Smooth muscle cell (in vitro differentiated cells): ENCODE data around the gene ESRRB. TPM values are rescaled to one million over a fixed set of nuclear protein-coding genes. Genes with fewer than 3 reads are reported as not detected.

Experiments used
- DNase-seq: peaks from one replicate; lab custom pipeline; 2025; ENCODE audit not compliant: unreplicated experiment; lab: John Stamatoyannopoulos, UW
- H2AFZ ChIP-seq: fragments of 200-600 bp; sonication (generic); 2 replicates; pipeline ENCODE4 v1.6.0; 2016; ENCODE audit warnings: antibody characterized with exemption, low read depth, mild to moderate bottlenecking
- H3F3A ChIP-seq: fragments of 200-600 bp; sonication (generic); 2 replicates; pipeline ENCODE4 v1.6.0; 2017; ENCODE audit warnings: antibody characterized with exemption, low read depth
- H3K27ac ChIP-seq: fragments of 200-600 bp; sonication (generic); 2 replicates; pipeline ENCODE4 v1.5.1; 2016; ENCODE audit warnings: low read depth, mild to moderate bottlenecking
- H3K27me3 ChIP-seq: fragments of 200-600 bp; sonication (generic); 2 replicates; pipeline ENCODE4 v1.6.1; 2016; ENCODE audit warnings: low read depth, mild to moderate bottlenecking
- H3K36me3 ChIP-seq: fragments of 200-600 bp; sonication (generic); 2 replicates; pipeline ENCODE4 v1.5.1; 2016; ENCODE audit warnings: low read depth
- H3K4me1 ChIP-seq: fragments of 200-600 bp; sonication (generic); 2 replicates; pipeline ENCODE4 v1.5.1; 2016; ENCODE audit warnings: low read depth
- H3K4me2 ChIP-seq: fragments of 200-600 bp; sonication (generic); 2 replicates; pipeline ENCODE4 v1.6.0; 2016; ENCODE audit warnings: mild to moderate bottlenecking
- H3K4me3 ChIP-seq: fragments of 200-600 bp; sonication (generic); 2 replicates; pipeline ENCODE4 v1.5.1; 2016; ENCODE audit warnings: mild to moderate bottlenecking
- H3K79me2 ChIP-seq: fragments of 200-600 bp; sonication (generic); 2 replicates; pipeline ENCODE4 v1.6.0; 2016; ENCODE audit warnings: low read depth, mild to moderate bottlenecking
- H3K9ac ChIP-seq: fragments of 200-600 bp; sonication (generic); 2 replicates; pipeline ENCODE4 v1.6.0; 2016; ENCODE audit warnings: low read depth
- H3K9me3 ChIP-seq: fragments of 200-600 bp; sonication (generic); replicated peaks from 2 replicates; pipeline ENCODE4 v1.5.1; 2016; ENCODE audit warnings: low read depth
- H4K20me1 ChIP-seq: fragments of 200-600 bp; sonication (generic); 2 replicates; pipeline ENCODE4 v1.6.0; 2016; ENCODE audit warnings: low read depth
- CTCF ChIP-seq: fragments of 200-600 bp; sonication (generic); IDR thresholded peaks from 2 replicates; pipeline ENCODE4 v1.5.1; 2017; ENCODE audit warnings: borderline replicate concordance, mild to moderate bottlenecking, antibody characterized with exemption; ENCODE audit not compliant: insufficient read depth, poor library complexity, severe bottlenecking
- WGBS: methylation state at CpG from one replicate; pipeline ENCODE4 v1.1.7; 2016; ENCODE audit warnings: low lambda C conversion rate; 5-methylcytosine and 5-hydroxymethylcytosine counted together
- polyA plus RNA-seq: library from polyadenylated mRNA; unstranded; fragments of >200 nt; fragmentation: Nextera tagmentation; extraction: Ambion mirVana; gene quantifications from 2 replicates; pipeline ENCODE4 v1.2.1, GENCODE V29; 2016
- total RNA-seq: library from RNA; depleted of rRNA; stranded (reverse); fragments of >200 nt; gene quantifications from 2 replicates; pipeline ENCODE4 v1.2.3, GENCODE V29; 2014

ESRRB gene
- total and polyA plus RNA-seq, 2 experiments from 2014 or later = 0.72 TPM; not detected in 1

GRCh38 chr14:76463105-76463504 lies 87.2 kb downstream of the ESRRB start:
- no peak for DNase-seq
- TF ChIP-seq CTCF = no peak
- Histone ChIP-seq H3K9me3 (no peaks in the 10 kb centered on the region), H3K27me3 (no peaks in the 10 kb centered on the region), H3K4me3 (no peak overlapping the region), H3K4me1 (no peaks in the 10 kb centered on the region), H3K27ac (no peak overlapping the region), H3K79me2 (no peaks in the 10 kb centered on the region), H2AFZ (no peak overlapping the region), H3K36me3 (no peaks in the 10 kb centered on the region), H3K4me2 (no peak overlapping the region), H3F3A (no peaks in the 10 kb centered on the region), H4K20me1 (no peaks in the 10 kb centered on the region), H3K9ac (no peak overlapping the region)
- WGBS = 94% methylated on average over 3 of the region's 4 CpGs

GRCh38 chr14:76464856-76465255 lies 88.9 kb downstream of the ESRRB start:
- Histone ChIP-seq H3K79me2 (no peaks in the 10 kb centered on the region), H3K4me1 (no peaks in the 10 kb centered on the region), H3K27me3 (no peaks in the 10 kb centered on the region), H3K27ac (no peak overlapping the region), H3F3A (no peaks in the 10 kb centered on the region), H3K4me3 (no peak overlapping the region), H2AFZ (no peak overlapping the region), H3K9ac (no peak overlapping the region), H4K20me1 (no peaks in the 10 kb centered on the region), H3K4me2 (no peak overlapping the region), H3K36me3 (no peaks in the 10 kb centered on the region), H3K9me3 (no peaks in the 10 kb centered on the region)
- no peak for TF ChIP-seq CTCF
- DNase-seq = no peak
- WGBS = 91% methylated on average over 4 of the region's 4 CpGs

GRCh38 chr14:76465664-76466063 lies 89.7 kb downstream of the ESRRB start:
- Histone ChIP-seq H3K27me3 (no peaks in the 10 kb centered on the region), H3K9me3 (no peaks in the 10 kb centered on the region), H3K9ac (no peak overlapping the region), H3K4me3 (no peak overlapping the region), H3K36me3 (no peaks in the 10 kb centered on the region), H4K20me1 (no peaks in the 10 kb centered on the region), H3K79me2 (no peaks in the 10 kb centered on the region), H3F3A (no peaks in the 10 kb centered on the region), H2AFZ (no peak overlapping the region), H3K27ac (no peak overlapping the region), H3K4me2 (no peak overlapping the region), H3K4me1 (no peaks in the 10 kb centered on the region)
- 80% methylated on average over 9 of the region's 9 CpGs for WGBS
- TF ChIP-seq CTCF = no peak
- no peak for DNase-seq

GRCh38 chr14:76467711-76468155 lies 91.8 kb downstream of the ESRRB start:
- Histone ChIP-seq H3F3A (no peaks in the 10 kb centered on the region), H3K4me1 (no peaks in the 10 kb centered on the region), H3K9me3 (no peaks in the 10 kb centered on the region), H3K27me3 (no peaks in the 10 kb centered on the region), H3K27ac (no peak overlapping the region), H3K4me3 (no peak overlapping the region), H4K20me1 (no peaks in the 10 kb centered on the region), H3K9ac (no peak overlapping the region), H2AFZ (no peak overlapping the region), H3K79me2 (no peaks in the 10 kb centered on the region), H3K36me3 (no peaks in the 10 kb centered on the region), H3K4me2 (no peak overlapping the region)
- 88% methylated on average over 8 of the region's 8 CpGs for WGBS
- no peak for DNase-seq
- no peak for TF ChIP-seq CTCF
